ENCODE data around the gene DCP1B. TPM values are rescaled to one million over a fixed set of nuclear protein-coding genes. Genes with fewer than 3 reads are reported as not detected.

DCP1B gene
- total RNA-seq, 1 experiment from 2014 or later, result 4.8 TPM

DNA sequence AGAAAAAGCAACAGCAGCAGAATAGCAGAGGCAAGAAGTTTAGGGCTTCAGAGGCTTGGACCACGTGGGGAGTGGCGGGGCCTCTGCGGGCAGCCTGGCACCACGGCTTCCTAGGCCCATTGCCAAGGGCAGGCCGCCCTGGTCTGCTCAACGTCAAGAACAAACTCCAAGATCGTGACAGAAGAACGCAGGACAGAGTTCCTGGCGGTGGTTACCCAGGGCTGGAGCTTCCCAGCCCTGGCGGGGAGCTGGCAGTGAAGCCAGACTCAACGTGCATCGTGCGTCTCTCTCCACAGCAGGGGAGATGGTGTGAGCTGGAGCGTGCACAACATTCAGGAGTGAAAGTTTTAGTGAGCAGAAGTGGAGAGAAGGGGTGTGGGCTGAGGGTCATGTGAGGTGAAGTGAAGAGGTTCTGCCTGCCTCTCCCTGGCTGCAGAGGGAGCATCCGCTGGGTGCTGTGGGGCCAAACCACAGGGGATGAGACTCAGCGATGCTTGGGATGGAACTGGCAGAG is 71.9 kb downstream of the DCP1B start:
- no TSS peak for BruUV-seq (replicated peaks)
- no peak overlapping the region for H3K27ac ChIP-seq (ENCODE audit: low read length)
- POLR2A ChIA-PET, result no interaction called here
- no peak for DNase-seq (ENCODE audit: low read depth, low spot score)
- TF ChIP-seq, protein P1, sequence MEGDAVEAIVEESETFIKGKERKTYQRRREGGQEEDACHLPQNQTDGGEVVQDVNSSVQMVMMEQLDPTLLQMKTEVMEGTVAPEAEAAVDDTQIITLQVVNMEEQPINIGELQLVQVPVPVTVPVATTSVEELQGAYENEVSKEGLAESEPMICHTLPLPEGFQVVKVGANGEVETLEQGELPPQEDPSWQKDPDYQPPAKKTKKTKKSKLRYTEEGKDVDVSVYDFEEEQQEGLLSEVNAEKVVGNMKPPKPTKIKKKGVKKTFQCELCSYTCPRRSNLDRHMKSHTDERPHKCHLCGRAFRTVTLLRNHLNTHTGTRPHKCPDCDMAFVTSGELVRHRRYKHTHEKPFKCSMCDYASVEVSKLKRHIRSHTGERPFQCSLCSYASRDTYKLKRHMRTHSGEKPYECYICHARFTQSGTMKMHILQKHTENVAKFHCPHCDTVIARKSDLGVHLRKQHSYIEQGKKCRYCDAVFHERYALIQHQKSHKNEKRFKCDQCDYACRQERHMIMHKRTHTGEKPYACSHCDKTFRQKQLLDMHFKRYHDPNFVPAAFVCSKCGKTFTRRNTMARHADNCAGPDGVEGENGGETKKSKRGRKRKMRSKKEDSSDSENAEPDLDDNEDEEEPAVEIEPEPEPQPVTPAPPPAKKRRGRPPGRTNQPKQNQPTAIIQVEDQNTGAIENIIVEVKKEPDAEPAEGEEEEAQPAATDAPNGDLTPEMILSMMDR (IDR thresholded peaks at IDR 0.05), result no peak
- no peak for TF ChIP-seq TCF7L2 (IDR thresholded peaks at IDR 0.05; ENCODE audit: low read depth, low read length)
- TF ChIP-seq POLR2AphosphoS5 (IDR thresholded peaks at IDR 0.05; ENCODE audit: low read depth, low read length), result no peak
- TF ChIP-seq, protein P2, sequence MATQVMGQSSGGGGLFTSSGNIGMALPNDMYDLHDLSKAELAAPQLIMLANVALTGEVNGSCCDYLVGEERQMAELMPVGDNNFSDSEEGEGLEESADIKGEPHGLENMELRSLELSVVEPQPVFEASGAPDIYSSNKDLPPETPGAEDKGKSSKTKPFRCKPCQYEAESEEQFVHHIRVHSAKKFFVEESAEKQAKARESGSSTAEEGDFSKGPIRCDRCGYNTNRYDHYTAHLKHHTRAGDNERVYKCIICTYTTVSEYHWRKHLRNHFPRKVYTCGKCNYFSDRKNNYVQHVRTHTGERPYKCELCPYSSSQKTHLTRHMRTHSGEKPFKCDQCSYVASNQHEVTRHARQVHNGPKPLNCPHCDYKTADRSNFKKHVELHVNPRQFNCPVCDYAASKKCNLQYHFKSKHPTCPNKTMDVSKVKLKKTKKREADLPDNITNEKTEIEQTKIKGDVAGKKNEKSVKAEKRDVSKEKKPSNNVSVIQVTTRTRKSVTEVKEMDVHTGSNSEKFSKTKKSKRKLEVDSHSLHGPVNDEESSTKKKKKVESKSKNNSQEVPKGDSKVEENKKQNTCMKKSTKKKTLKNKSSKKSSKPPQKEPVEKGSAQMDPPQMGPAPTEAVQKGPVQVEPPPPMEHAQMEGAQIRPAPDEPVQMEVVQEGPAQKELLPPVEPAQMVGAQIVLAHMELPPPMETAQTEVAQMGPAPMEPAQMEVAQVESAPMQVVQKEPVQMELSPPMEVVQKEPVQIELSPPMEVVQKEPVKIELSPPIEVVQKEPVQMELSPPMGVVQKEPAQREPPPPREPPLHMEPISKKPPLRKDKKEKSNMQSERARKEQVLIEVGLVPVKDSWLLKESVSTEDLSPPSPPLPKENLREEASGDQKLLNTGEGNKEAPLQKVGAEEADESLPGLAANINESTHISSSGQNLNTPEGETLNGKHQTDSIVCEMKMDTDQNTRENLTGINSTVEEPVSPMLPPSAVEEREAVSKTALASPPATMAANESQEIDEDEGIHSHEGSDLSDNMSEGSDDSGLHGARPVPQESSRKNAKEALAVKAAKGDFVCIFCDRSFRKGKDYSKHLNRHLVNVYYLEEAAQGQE (IDR thresholded peaks at IDR 0.05; ENCODE audit: insufficient read depth in 1 of 2, low read depth in 2 of 2, low read length in 1 of 2), result no peak
- TF ChIP-seq SIN3A (IDR thresholded peaks at IDR 0.05; ENCODE audit: borderline replicate concordance, insufficient read depth, low read depth, low read length), result no peak
- ATAC-seq, result 0 out of 2 replicates have a peak, but pooled peaks have one; percentile 26
- no peaks in the 10 kb centered on the region for H3K9me3 ChIP-seq (ENCODE audit: control insufficient read depth, insufficient read depth, low read depth, low read length)
- in situ Hi-C loops (cut with HindIII; ENCODE audit: low pct_unique_long_range_greater_than_20kb, low sequenced_read_pairs) (no loop called here), intact Hi-C loops (cut with micrococcal nuclease; ENCODE audit: unreplicated experiment) (loop anchor here (10.0 kb wide), 1 partner anchor 268 kb away; no protein-coding TSS in a partner anchor)
- no peaks in the 10 kb centered on the region for H3K27me3 ChIP-seq (ENCODE audit: control insufficient read depth, insufficient read depth, low read length)
- H3K36me3 ChIP-seq (ENCODE audit: control insufficient read depth, insufficient read depth, low read length), result no peaks in the 10 kb centered on the region
- H3K4me1 ChIP-seq (ENCODE audit: control insufficient read depth, insufficient read depth, low read length), result peaks cover 3% of the 10 kb centered on the region; the same call in 1 of the 2 replicates
- H3K4me3 ChIP-seq (ENCODE audit: low read depth in 2 of 2, low read length in 2 of 2), result no peak overlapping the region
- CTCF ChIA-PET, result no interaction called here

DNA sequence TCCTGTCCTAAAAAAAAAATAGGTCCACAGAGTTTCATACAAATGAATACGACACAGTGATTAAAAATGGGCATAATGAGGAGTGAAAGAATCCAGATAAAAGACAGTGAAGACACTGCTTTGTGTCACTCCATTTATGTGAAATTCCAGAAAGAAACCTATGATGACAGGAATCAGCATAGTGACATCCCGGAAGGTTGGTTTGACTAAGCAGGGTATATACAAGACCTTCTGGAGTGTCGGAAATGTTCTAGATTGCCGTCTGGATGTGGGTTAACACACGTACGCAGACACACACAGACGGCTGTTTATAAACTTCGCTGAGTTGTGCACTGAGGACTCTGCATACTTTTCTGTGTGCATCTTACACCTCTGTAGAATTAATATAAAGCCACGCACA is 72.6 kb downstream of the DCP1B start:
- no peak for DNase-seq (ENCODE audit: low read depth, low spot score)
- Histone ChIP-seq H3K27ac (ENCODE audit: low read length) (no peak overlapping the region), H3K36me3 (ENCODE audit: control insufficient read depth, insufficient read depth, low read length) (no peaks in the 10 kb centered on the region), H3K4me1 (ENCODE audit: control insufficient read depth, insufficient read depth, low read length) (peaks cover 3% of the 10 kb centered on the region; the same call in 1 of the 2 replicates), H3K9me3 (ENCODE audit: control insufficient read depth, insufficient read depth, low read depth, low read length) (no peaks in the 10 kb centered on the region), H3K27me3 (ENCODE audit: control insufficient read depth, insufficient read depth, low read length) (no peaks in the 10 kb centered on the region), H3K4me3 (ENCODE audit: low read depth in 2 of 2, low read length in 2 of 2) (no peak overlapping the region)
- TF ChIP-seq SIN3A (IDR thresholded peaks at IDR 0.05; ENCODE audit: borderline replicate concordance, insufficient read depth, low read depth, low read length) (no peak), TCF7L2 (IDR thresholded peaks at IDR 0.05; ENCODE audit: low read depth, low read length) (no peak), POLR2AphosphoS5 (IDR thresholded peaks at IDR 0.05; ENCODE audit: low read depth, low read length) (no peak)
- TF ChIP-seq, protein P2 (IDR thresholded peaks at IDR 0.05; ENCODE audit: insufficient read depth in 1 of 2, low read depth in 2 of 2, low read length in 1 of 2), result no peak
- TF ChIP-seq, protein P1 (IDR thresholded peaks at IDR 0.05), result no peak
- BruUV-seq (replicated peaks), result no TSS peak
- intact Hi-C loops (cut with micrococcal nuclease; ENCODE audit: unreplicated experiment) (loop anchor here (10.0 kb wide), 1 partner anchor 267 kb away; no protein-coding TSS in a partner anchor), in situ Hi-C loops (cut with HindIII; ENCODE audit: low pct_unique_long_range_greater_than_20kb, low sequenced_read_pairs) (no loop called here)
- ChIA-PET POLR2A (no interaction called here), CTCF (no interaction called here)
- no peak for ATAC-seq
